Astrocyte (in vitro differentiated cells and primary cell): ENCODE data around the gene INPP5F. TPM values are rescaled to one million over a fixed set of nuclear protein-coding genes. Genes with fewer than 3 reads are reported as not detected.
"Not testable (repeated sequence)": the region's sequence is repeated elsewhere in the genome, so short reads cannot be mapped to it uniquely, and the experiment has no call there.

Source experiments
- DNase-seq: peaks from one replicate; pipeline ENCODE4 v3.0.0-alpha.2; 2010; ENCODE audit warnings: low read depth
- FAIRE-seq: peaks from 2 replicates; lab custom pipeline; 2011; peaks lifted over from hg19 to GRCh38; lab: Jason Lieb, UNC
- H2AFZ ChIP-seq: 2 replicates; pipeline ENCODE4 v1.6.0; 2012; ENCODE audit warnings: low read depth, low read length, inconsistent platforms
- H3K27ac ChIP-seq: 2 replicates; pipeline ENCODE4 v1.5.1; 2011; ENCODE audit warnings: low read depth, low read length, inconsistent platforms
- H3K27me3 ChIP-seq: 2 replicates; pipeline ENCODE4 v1.6.0; 2011; ENCODE audit warnings: low read length, inconsistent platforms; ENCODE audit not compliant: insufficient read depth
- H3K36me3 ChIP-seq: 2 replicates; pipeline ENCODE4 v1.5.1; 2011; ENCODE audit warnings: low read length, inconsistent platforms; ENCODE audit not compliant: insufficient read depth
- H3K4me1 ChIP-seq: 2 replicates; pipeline ENCODE4 v1.5.1; 2011; ENCODE audit warnings: low read length, inconsistent platforms; ENCODE audit not compliant: insufficient read depth
- H3K4me2 ChIP-seq: 2 replicates; pipeline ENCODE4 v1.6.0; 2012; ENCODE audit warnings: low read length, inconsistent platforms
- H3K4me3 ChIP-seq: 2 replicates; pipeline ENCODE4 v1.5.1; 2011; ENCODE audit warnings: low read depth, mild to moderate bottlenecking, low read length, inconsistent platforms; ENCODE audit not compliant: insufficient read depth
- H3K79me2 ChIP-seq: 2 replicates; pipeline ENCODE4 v1.6.0; 2012; ENCODE audit warnings: mild to moderate bottlenecking, low read length, inconsistent platforms; ENCODE audit not compliant: insufficient read depth
- H3K9ac ChIP-seq: 2 replicates; pipeline ENCODE4 v1.6.0; 2012; ENCODE audit warnings: mild to moderate bottlenecking, low read length, inconsistent platforms
- H3K9me3 ChIP-seq: 2 replicates; pipeline ENCODE4 v1.5.1; 2012; ENCODE audit warnings: low read depth, mild to moderate bottlenecking, low read length, inconsistent platforms; ENCODE audit not compliant: insufficient read depth
- H4K20me1 ChIP-seq: 2 replicates; pipeline ENCODE4 v1.6.0; 2012; ENCODE audit warnings: low read length, inconsistent platforms; ENCODE audit not compliant: insufficient read depth
- H3K27ac Mint-ChIP-seq: one replicate; pipeline ENCODE4 v1.8.0; 2021; ENCODE audit warnings: mild to moderate bottlenecking, mixed read lengths; ENCODE audit not compliant: unreplicated experiment
- H3K27me3 Mint-ChIP-seq: one replicate; pipeline ENCODE4 v1.8.0; 2021; ENCODE audit warnings: low read depth, mixed read lengths; ENCODE audit not compliant: unreplicated experiment
- H3K36me3 Mint-ChIP-seq: one replicate; pipeline ENCODE4 v1.8.0; 2021; ENCODE audit warnings: low read depth, mixed read lengths; ENCODE audit not compliant: unreplicated experiment
- H3K4me1 Mint-ChIP-seq: one replicate; pipeline ENCODE4 v1.8.0; 2021; ENCODE audit warnings: low read depth, mixed read lengths; ENCODE audit not compliant: unreplicated experiment
- H3K4me3 Mint-ChIP-seq: one replicate; pipeline ENCODE4 v1.8.0; 2021; ENCODE audit warnings: mild to moderate bottlenecking, moderate library complexity, mixed read lengths; ENCODE audit not compliant: unreplicated experiment
- H3K9me3 Mint-ChIP-seq: one replicate; pipeline ENCODE4 v1.8.0; 2021; ENCODE audit warnings: mild to moderate bottlenecking, mixed read lengths; ENCODE audit not compliant: unreplicated experiment
- EZH2 ChIP-seq: IDR thresholded peaks from 2 replicates; pipeline ENCODE4 v1.6.1; 2012; ENCODE audit warnings: mild to moderate bottlenecking, low read length, inconsistent platforms; ENCODE audit not compliant: insufficient read depth
- total RNA-seq: library from RNA; stranded (reverse); gene quantifications from 2 replicates; pipeline ENCODE4 v1.2.1, GENCODE V29; 2021
- TF ChIP-seq, protein P1 (sequence below): IDR thresholded peaks from 2 replicates; pipeline ENCODE4 v1.5.1; 2011; ENCODE audit warnings: low read depth, mild to moderate bottlenecking, inconsistent platforms, low read length, moderate library complexity; ENCODE audit not compliant: insufficient read depth

INPP5F gene
- total RNA-seq, 1 donor from 2014 or later = 101 TPM

DNA sequence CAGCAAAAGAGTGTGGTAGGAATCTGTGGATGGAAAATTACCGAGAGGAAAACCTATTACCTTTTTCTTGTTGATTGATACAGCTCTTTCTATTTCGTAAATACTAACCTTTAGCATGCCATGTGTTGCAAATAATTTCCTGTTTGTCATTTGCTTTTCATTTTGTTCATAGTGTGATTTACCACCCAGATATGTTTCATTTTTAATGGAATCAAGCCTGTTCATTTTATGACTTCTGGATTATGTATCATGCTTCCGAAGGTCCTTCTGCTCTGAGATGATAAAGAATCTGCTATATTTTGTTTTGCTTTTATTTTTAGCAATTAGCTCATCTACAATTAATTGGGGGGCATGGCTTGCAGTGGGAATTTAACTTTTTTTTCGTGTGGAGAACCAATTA, 46.5 kb downstream of the INPP5F start:
- Mint-ChIP-seq H3K36me3 (peaks cover 2% of the 10 kb centered on the region), H3K27me3 (no peaks in the 10 kb centered on the region), H3K4me1 (peaks cover 24% of the 10 kb centered on the region), H3K27ac (no peak overlapping the region), H3K4me3 (no peak overlapping the region), H3K9me3 (no peaks in the 10 kb centered on the region)
- Histone ChIP-seq H3K79me2 (no peaks in the 10 kb centered on the region), H3K4me3 (no peak overlapping the region), H3K4me2 (no peak overlapping the region), H3K4me1 (peaks cover 4% of the 10 kb centered on the region), H2AFZ (no peak overlapping the region), H3K9me3 (no peaks in the 10 kb centered on the region), H3K9ac (no peak overlapping the region), H3K27me3 (no peaks in the 10 kb centered on the region), H3K36me3 (no peaks in the 10 kb centered on the region), H4K20me1 (no peaks in the 10 kb centered on the region), H3K27ac (no peak overlapping the region)
- no peak for DNase-seq
- FAIRE-seq = no peak
- TF ChIP-seq EZH2 = no peak
- TF ChIP-seq, protein P1, sequence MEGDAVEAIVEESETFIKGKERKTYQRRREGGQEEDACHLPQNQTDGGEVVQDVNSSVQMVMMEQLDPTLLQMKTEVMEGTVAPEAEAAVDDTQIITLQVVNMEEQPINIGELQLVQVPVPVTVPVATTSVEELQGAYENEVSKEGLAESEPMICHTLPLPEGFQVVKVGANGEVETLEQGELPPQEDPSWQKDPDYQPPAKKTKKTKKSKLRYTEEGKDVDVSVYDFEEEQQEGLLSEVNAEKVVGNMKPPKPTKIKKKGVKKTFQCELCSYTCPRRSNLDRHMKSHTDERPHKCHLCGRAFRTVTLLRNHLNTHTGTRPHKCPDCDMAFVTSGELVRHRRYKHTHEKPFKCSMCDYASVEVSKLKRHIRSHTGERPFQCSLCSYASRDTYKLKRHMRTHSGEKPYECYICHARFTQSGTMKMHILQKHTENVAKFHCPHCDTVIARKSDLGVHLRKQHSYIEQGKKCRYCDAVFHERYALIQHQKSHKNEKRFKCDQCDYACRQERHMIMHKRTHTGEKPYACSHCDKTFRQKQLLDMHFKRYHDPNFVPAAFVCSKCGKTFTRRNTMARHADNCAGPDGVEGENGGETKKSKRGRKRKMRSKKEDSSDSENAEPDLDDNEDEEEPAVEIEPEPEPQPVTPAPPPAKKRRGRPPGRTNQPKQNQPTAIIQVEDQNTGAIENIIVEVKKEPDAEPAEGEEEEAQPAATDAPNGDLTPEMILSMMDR = no peak

DNA sequence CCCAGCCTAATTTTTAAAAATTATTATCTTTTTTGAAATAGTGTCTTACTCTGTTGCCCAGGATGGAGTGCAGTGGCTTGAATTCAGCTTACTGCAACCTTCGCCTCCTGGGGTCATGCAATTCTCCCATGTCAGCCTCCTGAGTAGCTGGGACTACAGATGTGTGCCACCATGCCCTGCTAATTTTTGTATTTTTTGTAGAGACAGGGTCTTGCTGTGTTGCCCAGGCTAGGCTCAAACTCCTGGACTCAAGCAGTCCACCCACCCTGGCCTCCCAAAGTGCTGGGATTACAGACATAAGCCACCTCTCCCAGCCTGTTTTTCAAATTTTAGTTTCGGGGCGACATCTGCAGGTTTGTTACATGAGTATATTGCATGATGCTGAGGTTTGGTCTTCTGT, 47.2 kb downstream of the INPP5F start:
- not testable (repeated sequence) for H3K79me2 ChIP-seq, H3K27ac Mint-ChIP-seq, H3K4me1 ChIP-seq, H3K9me3 Mint-ChIP-seq, FAIRE-seq, H3K4me3 ChIP-seq, H3K9me3 ChIP-seq, H3K27me3 Mint-ChIP-seq, H3K4me2 ChIP-seq, H2AFZ ChIP-seq, H3K9ac ChIP-seq, H3K27ac ChIP-seq, H3K27me3 ChIP-seq, H4K20me1 ChIP-seq, H3K4me3 Mint-ChIP-seq, DNase-seq, H3K36me3 ChIP-seq, H3K36me3 Mint-ChIP-seq
- H3K4me1 Mint-ChIP-seq = peaks cover 24% of the 10 kb centered on the region

DNA sequence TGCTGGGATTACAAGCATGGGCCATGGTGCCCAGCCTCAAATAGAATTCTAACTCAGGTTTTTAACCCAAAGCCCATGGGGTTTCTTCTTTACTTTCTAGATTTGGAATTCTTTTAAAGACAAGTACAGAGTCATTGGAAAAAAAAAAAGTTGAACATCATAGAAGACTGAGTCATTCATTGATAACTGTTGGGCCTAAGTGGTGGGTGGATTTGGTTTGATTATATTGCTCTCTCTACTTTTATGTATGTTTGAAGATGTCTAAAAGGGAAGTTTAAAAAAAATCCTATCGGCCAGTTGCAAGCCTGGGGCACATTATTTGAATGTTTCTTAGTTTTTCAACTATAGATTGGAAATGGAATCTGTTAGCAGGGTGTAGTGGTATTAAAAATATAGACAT, 49.7 kb downstream of the INPP5F start:
- TF ChIP-seq, protein P1 = no peak
- no peak for TF ChIP-seq EZH2
- H3K27me3 ChIP-seq = no peaks in the 10 kb centered on the region
- no peaks in the 10 kb centered on the region for H3K79me2 ChIP-seq
- H3K36me3 ChIP-seq = no peaks in the 10 kb centered on the region
- no peak overlapping the region for H2AFZ ChIP-seq
- no peak overlapping the region for H3K27ac ChIP-seq
- H3K4me1 Mint-ChIP-seq = peaks cover 15% of the 10 kb centered on the region
- DNase-seq (no peak), FAIRE-seq (no peak)
- no peak overlapping the region for H3K4me3 Mint-ChIP-seq
- no peaks in the 10 kb centered on the region for H3K9me3 ChIP-seq
- no peak overlapping the region for H3K4me3 ChIP-seq
- H3K27ac Mint-ChIP-seq = no peak overlapping the region
- no peaks in the 10 kb centered on the region for H4K20me1 ChIP-seq
- no peaks in the 10 kb centered on the region for H3K9me3 Mint-ChIP-seq
- H3K4me1 ChIP-seq = no peaks in the 10 kb centered on the region
- no peak overlapping the region for H3K9ac ChIP-seq
- no peaks in the 10 kb centered on the region for H3K27me3 Mint-ChIP-seq
- H3K4me2 ChIP-seq = no peak overlapping the region
- peaks cover 2% of the 10 kb centered on the region for H3K36me3 Mint-ChIP-seq
